ENCODE results near the gene XKR7.

GRCh38 chr20:32019563-32020463 lies 51.9 kb downstream of the XKR7 start:
- TF ChIP-seq CTCF (IDR thresholded peaks at IDR 0.05) (no peak), POLR2A (IDR thresholded peaks at IDR 0.05) (no peak), POLR2AphosphoS5 (IDR thresholded peaks at IDR 0.05) (no peak)
